ENCODE data around the gene MOAP1. TPM values are rescaled to one million over a fixed set of nuclear protein-coding genes. Genes with fewer than 3 reads are reported as not detected.
A peak's percentile ranks its signal among the peaks of the same experiment; 100 is the strongest.
"Not testable (repeated sequence)": the region's sequence is repeated elsewhere in the genome, so short reads cannot be mapped to it uniquely, and the experiment has no call there.

MOAP1 gene
- total and polyA plus RNA-seq, 2 donors from 2014 or later, result 38.4 to 40.1 TPM

DNA sequence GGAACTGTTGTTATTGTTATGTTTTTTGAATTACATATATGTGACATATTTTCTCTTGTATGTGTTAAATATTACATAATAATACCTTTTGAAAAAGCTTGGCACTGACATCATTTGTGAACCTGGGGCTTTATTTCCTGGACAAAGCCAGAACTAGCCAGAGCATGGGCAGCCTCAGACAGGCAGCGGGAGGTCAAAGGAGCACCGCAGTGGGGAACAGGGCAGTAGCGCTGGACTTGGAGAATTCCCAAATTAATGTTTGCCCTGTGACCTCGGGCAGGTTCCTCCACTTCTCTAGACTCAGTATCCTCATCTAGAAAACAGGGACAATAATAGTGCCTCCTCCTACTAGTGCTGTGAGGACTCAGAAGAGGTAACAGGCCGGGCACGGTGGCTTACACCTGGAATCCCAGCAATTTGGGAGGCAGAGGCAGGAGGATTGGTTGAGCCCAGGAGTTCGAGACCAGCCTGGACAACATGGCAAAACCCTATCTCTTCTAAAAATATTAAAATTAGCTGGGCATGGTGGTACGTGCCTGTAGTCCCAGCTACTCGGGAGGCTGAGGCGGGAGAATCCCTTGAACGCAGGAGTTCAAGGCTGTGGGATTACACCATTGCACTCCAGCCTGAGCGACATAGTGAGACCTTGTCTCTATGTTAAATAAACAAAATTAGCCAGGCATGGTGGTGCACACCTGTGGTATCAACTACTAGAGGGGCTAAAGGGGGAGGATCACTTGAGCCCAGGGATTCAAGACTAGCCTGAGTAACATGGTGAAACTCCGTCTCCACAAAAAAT is 41.6 kb downstream of the MOAP1 start:
- intact Hi-C loops (cut with DNase I), result no loop called here
- no peak overlapping the region for H3K27ac ChIP-seq (ENCODE audit: low read depth in 2 of 2, low read length in 2 of 2)
- no peaks in the 10 kb centered on the region for H3K36me3 ChIP-seq (ENCODE audit: control insufficient read depth in 2 of 3, insufficient read depth in 3 of 3, low read length in 3 of 3)
- H3K9ac ChIP-seq (ENCODE audit: low read length in 3 of 3), result no peak overlapping the region
- TF ChIP-seq CTCF (IDR thresholded peaks at IDR 0.05; ENCODE audit: borderline replicate concordance, extremely low read depth, insufficient read depth), result no peak
- peaks cover 0 to 4% (median 0%) of the 10 kb centered on the region in 3 donors for H3K4me1 ChIP-seq (ENCODE audit: control insufficient read depth in 2 of 3, insufficient read depth in 2 of 3, low read depth in 1 of 3, low read length in 3 of 3)
- H3K4me3 ChIP-seq (ENCODE audit: low read length in 3 of 3), result no peak overlapping the region
- DNase-seq, result peak in 1 of 5 donors; percentile 57
- H3K27me3 ChIP-seq (ENCODE audit: control insufficient read depth, insufficient read depth, low read length), result no peaks in the 10 kb centered on the region
- no peaks in the 10 kb centered on the region for H3K9me3 ChIP-seq (ENCODE audit: control insufficient read depth in 2 of 3, insufficient read depth in 1 of 3, low read length in 3 of 3)
- no peak for FAIRE-seq

DNA sequence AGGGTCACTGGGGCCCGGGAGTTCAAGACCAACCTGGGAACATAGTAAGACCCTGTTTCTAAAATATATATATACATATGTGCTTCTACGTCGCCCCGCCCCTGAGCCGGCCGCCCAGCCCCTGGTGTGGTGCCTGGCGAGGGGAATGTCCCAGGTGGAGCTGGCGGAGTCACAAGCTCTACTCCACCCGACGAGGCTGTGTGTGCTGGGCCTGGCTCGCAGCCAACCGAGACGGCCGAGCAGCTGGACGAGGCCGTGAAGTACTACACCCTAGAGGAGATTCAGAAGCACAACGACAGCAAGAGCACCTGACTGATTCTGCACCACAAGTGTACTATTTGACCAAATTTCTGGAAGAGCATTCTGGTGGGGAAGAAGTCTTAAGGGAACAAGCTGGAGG is 46.8 kb downstream of the MOAP1 start:
- intact Hi-C loops (cut with DNase I), result loop anchor here (10.0 kb wide), 1 partner anchor 183 kb away; no protein-coding TSS in a partner anchor

DNA sequence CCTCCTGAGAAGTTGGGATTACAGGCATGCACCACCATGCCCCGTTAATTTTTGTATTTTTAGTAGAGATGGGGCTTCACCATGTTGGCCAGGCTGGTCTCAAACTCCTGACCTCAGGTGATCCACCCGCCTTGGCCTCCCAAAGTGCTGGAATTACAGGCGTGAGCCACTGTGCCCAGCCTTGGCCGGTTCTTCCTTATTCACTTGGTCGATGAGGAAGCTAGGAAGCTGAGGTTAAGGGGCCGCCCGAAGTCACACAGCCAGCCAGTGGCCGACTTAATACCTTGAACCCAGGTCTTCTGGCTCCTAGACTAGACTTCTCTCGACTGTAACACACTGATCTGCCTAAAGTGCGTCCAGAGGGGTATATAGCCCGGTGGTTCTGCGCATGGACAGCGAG is 48.2 kb downstream of the MOAP1 start:
- H3K4me3 ChIP-seq (ENCODE audit: low read length in 3 of 3); FAIRE-seq; H3K27me3 ChIP-seq (ENCODE audit: control insufficient read depth, insufficient read depth, low read length); H3K27ac ChIP-seq (ENCODE audit: low read depth in 2 of 2, low read length in 2 of 2); H3K9me3 ChIP-seq (ENCODE audit: control insufficient read depth in 2 of 3, insufficient read depth in 1 of 3, low read length in 3 of 3); H3K9ac ChIP-seq (ENCODE audit: low read length in 3 of 3); H3K4me1 ChIP-seq (ENCODE audit: control insufficient read depth in 2 of 3, insufficient read depth in 2 of 3, low read depth in 1 of 3, low read length in 3 of 3); DNase-seq; H3K36me3 ChIP-seq (ENCODE audit: control insufficient read depth in 2 of 3, insufficient read depth in 3 of 3, low read length in 3 of 3): not testable (repeated sequence)
- intact Hi-C loops (cut with DNase I), result loop anchor here (10.0 kb wide), 1 partner anchor 182 kb away; no protein-coding TSS in a partner anchor

More for the DNA sequence above, 46.8 kb downstream of the MOAP1 start:
- FAIRE-seq, result no peak
- no peaks in the 10 kb centered on the region for H3K36me3 ChIP-seq (ENCODE audit: control insufficient read depth in 2 of 3, insufficient read depth in 3 of 3, low read length in 3 of 3)
- H3K9me3 ChIP-seq (ENCODE audit: control insufficient read depth in 2 of 3, insufficient read depth in 1 of 3, low read length in 3 of 3), result no peaks in the 10 kb centered on the region
- TF ChIP-seq CTCF (IDR thresholded peaks at IDR 0.05; ENCODE audit: borderline replicate concordance, extremely low read depth, insufficient read depth), result no peak
- no peak overlapping the region for H3K9ac ChIP-seq (ENCODE audit: low read length in 3 of 3)
- DNase-seq, result peak; percentile 52 to 92 (median 68)
- no peaks in the 10 kb centered on the region for H3K27me3 ChIP-seq (ENCODE audit: control insufficient read depth, insufficient read depth, low read length)
- H3K27ac ChIP-seq (ENCODE audit: low read depth in 2 of 2, low read length in 2 of 2), result no peak overlapping the region
- H3K4me3 ChIP-seq (ENCODE audit: low read length in 3 of 3), result no peak overlapping the region
- peaks cover 0 to 5% (median 2%) of the 10 kb centered on the region in 3 donors for H3K4me1 ChIP-seq (ENCODE audit: control insufficient read depth in 2 of 3, insufficient read depth in 2 of 3, low read depth in 1 of 3, low read length in 3 of 3)

GRCh38 chr14:93136009-93136408 is 48.7 kb downstream of the MOAP1 start:
- no peaks in the 10 kb centered on the region for H3K27me3 ChIP-seq (ENCODE audit: control insufficient read depth, insufficient read depth, low read length)
- no peak for FAIRE-seq
- no peak overlapping the region for H3K9ac ChIP-seq (ENCODE audit: low read length in 3 of 3)
- no peaks in the 10 kb centered on the region for H3K9me3 ChIP-seq (ENCODE audit: control insufficient read depth in 2 of 3, insufficient read depth in 1 of 3, low read length in 3 of 3)
- TF ChIP-seq CTCF (IDR thresholded peaks at IDR 0.05; ENCODE audit: borderline replicate concordance, extremely low read depth, insufficient read depth), result no peak
- H3K27ac ChIP-seq (ENCODE audit: low read depth in 2 of 2, low read length in 2 of 2), result peak overlapping the region; percentile 23 to 37
- DNase-seq, result no peak
- no peaks in the 10 kb centered on the region for H3K36me3 ChIP-seq (ENCODE audit: control insufficient read depth in 2 of 3, insufficient read depth in 3 of 3, low read length in 3 of 3)
- intact Hi-C loops (cut with DNase I), result loop anchor here (10.0 kb wide), 1 partner anchor 181 kb away; no protein-coding TSS in a partner anchor
- peaks cover 0 to 5% (median 2%) of the 10 kb centered on the region in 3 donors for H3K4me1 ChIP-seq (ENCODE audit: control insufficient read depth in 2 of 3, insufficient read depth in 2 of 3, low read depth in 1 of 3, low read length in 3 of 3)
- H3K4me3 ChIP-seq (ENCODE audit: low read length in 3 of 3), result no peak overlapping the region
